Spinal cord (tissue), 10 donors: ENCODE measurements around the gene RECK. TPM values are rescaled to one million over a fixed set of nuclear protein-coding genes. Genes with fewer than 3 reads are reported as not detected.

Experiments used
- DNase-seq, 6 donors: peaks; one replicate each; pipeline versions ENCODE4 v3.0.0 to v3.0.0-alpha.2; 2013 to 2015; ENCODE audit warnings: low spot score in 6 of 6, low read depth in 4 of 6
- H3K27ac ChIP-seq: one replicate; pipeline ENCODE4 v1.5.1; 2013; ENCODE audit warnings: low read depth, low read length, control low read depth
- H3K27me3 ChIP-seq: one replicate; pipeline ENCODE4 v1.6.1; 2013; ENCODE audit warnings: low read length; ENCODE audit not compliant: control insufficient read depth, insufficient read depth
- H3K36me3 ChIP-seq: one replicate; pipeline ENCODE4 v1.6.1; 2013; ENCODE audit warnings: low read length; ENCODE audit not compliant: control insufficient read depth, insufficient read depth
- H3K4me1 ChIP-seq: one replicate; pipeline ENCODE4 v1.6.1; 2013; ENCODE audit warnings: low read length; ENCODE audit not compliant: control insufficient read depth, insufficient read depth
- H3K4me3 ChIP-seq: one replicate; pipeline ENCODE4 v1.5.1; 2013; ENCODE audit warnings: low read depth, low read length, control low read depth
- H3K9me3 ChIP-seq: one replicate; pipeline ENCODE4 v1.6.1; 2013; ENCODE audit warnings: low read length; ENCODE audit not compliant: control insufficient read depth, insufficient read depth
- WGBS: methylation state at CpG from one replicate; pipeline ENCODE4 v1.1.5; 2013; ENCODE audit warnings: missing lambda C conversion rate; ENCODE audit not compliant: insufficient coverage; 5-methylcytosine and 5-hydroxymethylcytosine counted together
- polyA plus RNA-seq, 2 donors: library from polyadenylated mRNA; unstranded; fragments of 120-200 nt; gene quantifications; one replicate each; pipeline ENCODE4 v1.2.1, GENCODE V29; 2013; ENCODE audit not compliant: insufficient read length in 2 of 2
- total RNA-seq, 2 donors: library from RNA; depleted of rRNA in 1 of 2; stranded (reverse); fragments of 120-200 nt in 1 of 2; fragments of >200 nt in 1 of 2; gene quantifications; one replicate each; pipeline versions ENCODE4 v1.2.3 to v1.2.4, GENCODE V29; 2013 to 2014
- donor health status: healthy.

The RECK gene
- total and polyA plus RNA-seq, 4 donors = 10.9 to 19.4 (median 17.3) TPM

GRCh38 chr9:36147441-36148175 is 110.9 kb downstream of the RECK start:
- Histone ChIP-seq H3K9me3 (peaks cover 3% of the 10 kb centered on the region), H3K4me1 (peaks cover 45% of the 10 kb centered on the region), H3K36me3 (peaks cover 40% of the 10 kb centered on the region), H3K4me3 (no peak overlapping the region), H3K27me3 (no peaks in the 10 kb centered on the region), H3K27ac (no peak overlapping the region)
- 97% methylated on average over 13 of the region's 14 CpGs for WGBS
- DNase-seq = no peak

GRCh38 chr9:36148311-36149051 is 111.8 kb downstream of the RECK start:
- peak in 5 of 6 donors; percentile 62 to 92 (median 78) for DNase-seq
- WGBS = 65% methylated on average over 9 of the region's 14 CpGs
- H3K9me3 ChIP-seq = peaks cover 3% of the 10 kb centered on the region
- H3K27me3 ChIP-seq = no peaks in the 10 kb centered on the region
- H3K4me1 ChIP-seq = peaks cover 36% of the 10 kb centered on the region
- no peak overlapping the region for H3K4me3 ChIP-seq
- peaks cover 40% of the 10 kb centered on the region for H3K36me3 ChIP-seq
- peak overlapping the region; percentile 90 for H3K27ac ChIP-seq

GRCh38 chr9:36149197-36149596 is 112.5 kb downstream of the RECK start:
- H3K9me3 ChIP-seq = peaks cover 3% of the 10 kb centered on the region
- 78% methylated on average over 3 of the region's 4 CpGs for WGBS
- H3K27ac ChIP-seq = peak overlapping the region; percentile 60
- no peaks in the 10 kb centered on the region for H3K27me3 ChIP-seq
- DNase-seq = peak in 1 of 6 donors; percentile 35
- H3K4me1 ChIP-seq = peaks cover 32% of the 10 kb centered on the region
- H3K4me3 ChIP-seq = no peak overlapping the region
- peaks cover 40% of the 10 kb centered on the region for H3K36me3 ChIP-seq

GRCh38 chr9:36150574-36151315 is 114.0 kb downstream of the RECK start:
- Histone ChIP-seq H3K4me1 (peaks cover 42% of the 10 kb centered on the region), H3K27me3 (no peaks in the 10 kb centered on the region), H3K4me3 (no peak overlapping the region), H3K27ac (no peak overlapping the region), H3K36me3 (peaks cover 34% of the 10 kb centered on the region), H3K9me3 (peaks cover 3% of the 10 kb centered on the region)
- DNase-seq = no peak
- WGBS = 77% methylated on average over 4 of the region's 4 CpGs

- Histone ChIP-seq H3K4me1 (peaks cover 42% of the 10 kb centered on the region), H3K36me3 (peaks cover 34% of the 10 kb centered on the region), H3K27me3 (no peaks in the 10 kb centered on the region), H3K9me3 (no peaks in the 10 kb centered on the region), H3K27ac (no peak overlapping the region), H3K4me3 (no peak overlapping the region)
- WGBS = 83% methylated on average over 9 of the region's 14 CpGs
- DNase-seq = no peak
Measured at GRCh38 chr9:36151316-36152210, 114.8 kb downstream of the RECK start.

- H3K4me3 ChIP-seq = no peak overlapping the region
- H3K9me3 ChIP-seq = no peaks in the 10 kb centered on the region
- no peaks in the 10 kb centered on the region for H3K27me3 ChIP-seq
- no peak overlapping the region for H3K27ac ChIP-seq
- 98% methylated on average over 8 of the region's 10 CpGs for WGBS
- peaks cover 31% of the 10 kb centered on the region for H3K36me3 ChIP-seq
- DNase-seq = no peak
- peaks cover 36% of the 10 kb centered on the region for H3K4me1 ChIP-seq
Measured at GRCh38 chr9:36152741-36153438, 116.2 kb downstream of the RECK start.

- no peaks in the 10 kb centered on the region for H3K9me3 ChIP-seq
- 100% methylated on average over 2 of the region's 9 CpGs for WGBS
- H3K36me3 ChIP-seq = peaks cover 25% of the 10 kb centered on the region
- H3K4me3 ChIP-seq = no peak overlapping the region
- DNase-seq = no peak
- H3K27ac ChIP-seq = peak overlapping the region; percentile 83
- no peaks in the 10 kb centered on the region for H3K27me3 ChIP-seq
- H3K4me1 ChIP-seq = peaks cover 27% of the 10 kb centered on the region
Measured at GRCh38 chr9:36153746-36154145, 117.0 kb downstream of the RECK start.

- Histone ChIP-seq H3K9me3 (no peaks in the 10 kb centered on the region), H3K27ac (peak overlapping the region; percentile 83), H3K36me3 (peaks cover 22% of the 10 kb centered on the region), H3K4me3 (no peak overlapping the region), H3K4me1 (peaks cover 20% of the 10 kb centered on the region), H3K27me3 (no peaks in the 10 kb centered on the region)
- WGBS = 7% methylated on average over 3 of the region's 11 CpGs
- peak in 2 of 6 donors; percentile 77 to 90 for DNase-seq
Measured at GRCh38 chr9:36154331-36154952, 117.7 kb downstream of the RECK start.
